Suprapubic skin (tissue), 4 donors: ENCODE measurements around the gene CAPN8. TPM values are rescaled to one million over a fixed set of nuclear protein-coding genes. Genes with fewer than 3 reads are reported as not detected.

Experiments used
- DNase-seq, 2 donors: peaks; one replicate each; pipeline ENCODE4 v3.0.0-alpha.2; 2019; ENCODE audit warnings: low spot score in 2 of 2
- H3K27ac ChIP-seq: fragments of 200-600 bp; sonication (generic); one replicate; pipeline ENCODE4 v1.5.1; 2019
- H3K27me3 ChIP-seq: fragments of 200-600 bp; sonication (generic); one replicate; pipeline ENCODE4 v1.5.1; 2019
- H3K36me3 ChIP-seq: fragments of 200-600 bp; sonication (generic); one replicate; pipeline ENCODE4 v1.5.1; 2019
- H3K4me1 ChIP-seq: fragments of 200-600 bp; sonication (generic); one replicate; pipeline ENCODE4 v1.5.1; 2019
- H3K4me3 ChIP-seq: fragments of 200-600 bp; sonication (generic); one replicate; pipeline ENCODE4 v1.5.1; 2019; ENCODE audit warnings: mild to moderate bottlenecking
- H3K9me3 ChIP-seq: fragments of 200-600 bp; sonication (generic); one replicate; pipeline ENCODE4 v1.5.1; 2019
- EP300 ChIP-seq: sonication (generic); formaldehyde crosslinking; IDR thresholded peaks from one replicate; pipeline ENCODE4 v1.6.1; 2017; ENCODE audit warnings: antibody characterized with exemption
- POLR2A ChIP-seq, 2 donors: fragments of 450-650 bp; IDR thresholded peaks; one replicate each; pipeline ENCODE4 v1.6.1; 2017; ENCODE audit warnings: antibody characterized with exemption in 2 of 2, mild to moderate bottlenecking in 2 of 2, moderate library complexity in 2 of 2
- POLR2AphosphoS5 ChIP-seq, 3 donors: sonication (generic); formaldehyde crosslinking; IDR thresholded peaks; one replicate each; pipeline ENCODE4 v1.6.1; 2017; ENCODE audit warnings: antibody characterized with exemption in 3 of 3
- WGBS: methylation state at CpG from one replicate; pipeline ENCODE4 v1.1.5; 2018; 5-methylcytosine and 5-hydroxymethylcytosine counted together
- total RNA-seq, 4 donors: library from RNA; depleted of rRNA; stranded (reverse); fragments of >200 nt; gene quantifications; one replicate each; pipeline ENCODE4 v1.1.0, GENCODE V29; 2016
- TF ChIP-seq, protein P1 (sequence below), 2 donors: fragments of 200-600 bp in 1 of 2; fragments of 450-650 bp in 1 of 2; sonication (generic) in 1 of 2; IDR thresholded peaks; one replicate each; pipeline ENCODE4 v1.5.1; 2016 to 2019; ENCODE audit warnings: antibody characterized with exemption in 2 of 2, mild to moderate bottlenecking in 1 of 2, moderate library complexity in 1 of 2

Gene CAPN8
- total RNA-seq, 4 donors from 2014 or later = 1.5 to 3.9 (median 2.7) TPM

- no peaks in the 10 kb centered on the region for H3K36me3 ChIP-seq
Measured at GRCh38 chr1:223706077-223706973, 40.8 kb upstream of the CAPN8 start.

DNA sequence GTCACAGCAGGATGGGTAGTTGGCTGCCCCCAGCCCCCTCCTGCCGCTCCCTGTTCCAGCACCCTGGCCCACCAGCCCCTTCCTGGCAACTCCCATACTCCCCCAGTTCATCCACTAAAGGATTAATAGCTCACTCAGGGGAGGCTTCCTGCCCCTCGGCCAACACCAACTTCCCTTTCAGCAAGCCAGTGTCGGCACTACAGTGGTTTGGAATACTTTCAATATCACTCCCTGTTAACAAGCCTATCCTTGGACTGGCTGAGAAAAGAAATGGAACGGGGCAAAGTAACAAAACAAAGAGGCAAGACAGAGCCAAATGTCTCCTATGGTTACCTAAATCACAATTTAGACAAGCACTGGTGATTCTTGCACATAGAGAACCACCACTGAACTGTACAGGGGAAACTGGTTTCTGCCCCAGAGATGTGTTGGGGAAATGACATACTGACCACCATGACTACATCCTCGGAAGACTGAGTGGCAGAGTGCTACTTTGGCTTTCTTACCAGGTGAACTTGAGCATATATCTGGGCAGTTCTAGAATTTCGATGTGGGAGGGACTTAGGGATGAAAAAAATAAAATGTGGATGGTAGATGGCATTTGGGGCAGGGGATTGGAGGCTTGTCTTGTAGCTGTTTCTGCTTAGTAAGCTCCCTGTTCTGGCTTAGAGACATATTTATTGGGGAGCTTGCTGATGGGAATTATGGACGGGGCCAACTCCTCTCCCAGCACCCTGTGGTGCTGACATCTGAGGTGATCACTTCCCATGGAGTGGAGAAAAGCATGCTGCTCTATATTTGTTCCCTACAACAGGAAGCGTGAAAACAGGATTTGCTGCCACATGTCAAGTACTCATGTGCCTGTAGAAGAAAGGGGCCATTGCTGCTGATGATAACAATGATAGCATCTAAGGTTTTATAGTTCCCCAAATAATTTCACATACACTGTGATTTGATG, 39.7 kb upstream of the CAPN8 start:
- Histone ChIP-seq H3K27me3 (no peaks in the 10 kb centered on the region), H3K27ac (peak overlapping the region; percentile 32), H3K9me3 (no peaks in the 10 kb centered on the region), H3K4me3 (no peak overlapping the region), H3K4me1 (peaks cover 51% of the 10 kb centered on the region), H3K36me3 (no peaks in the 10 kb centered on the region)
- no peak for TF ChIP-seq EP300
- no peak for TF ChIP-seq POLR2AphosphoS5 (IDR thresholded peaks at IDR 0.05)
- TF ChIP-seq POLR2A (IDR thresholded peaks at IDR 0.05) = no peak
- TF ChIP-seq, protein P1, sequence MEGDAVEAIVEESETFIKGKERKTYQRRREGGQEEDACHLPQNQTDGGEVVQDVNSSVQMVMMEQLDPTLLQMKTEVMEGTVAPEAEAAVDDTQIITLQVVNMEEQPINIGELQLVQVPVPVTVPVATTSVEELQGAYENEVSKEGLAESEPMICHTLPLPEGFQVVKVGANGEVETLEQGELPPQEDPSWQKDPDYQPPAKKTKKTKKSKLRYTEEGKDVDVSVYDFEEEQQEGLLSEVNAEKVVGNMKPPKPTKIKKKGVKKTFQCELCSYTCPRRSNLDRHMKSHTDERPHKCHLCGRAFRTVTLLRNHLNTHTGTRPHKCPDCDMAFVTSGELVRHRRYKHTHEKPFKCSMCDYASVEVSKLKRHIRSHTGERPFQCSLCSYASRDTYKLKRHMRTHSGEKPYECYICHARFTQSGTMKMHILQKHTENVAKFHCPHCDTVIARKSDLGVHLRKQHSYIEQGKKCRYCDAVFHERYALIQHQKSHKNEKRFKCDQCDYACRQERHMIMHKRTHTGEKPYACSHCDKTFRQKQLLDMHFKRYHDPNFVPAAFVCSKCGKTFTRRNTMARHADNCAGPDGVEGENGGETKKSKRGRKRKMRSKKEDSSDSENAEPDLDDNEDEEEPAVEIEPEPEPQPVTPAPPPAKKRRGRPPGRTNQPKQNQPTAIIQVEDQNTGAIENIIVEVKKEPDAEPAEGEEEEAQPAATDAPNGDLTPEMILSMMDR (IDR thresholded peaks at IDR 0.05) = no peak
- 53% methylated on average over 8 of the region's 8 CpGs for WGBS
- peak in 1 of 2 donors; percentile 69 for DNase-seq

More at GRCh38 chr1:223706077-223706973, 40.8 kb upstream of the CAPN8 start:
- no peak for DNase-seq
- no peak for TF ChIP-seq EP300
- TF ChIP-seq, protein P1 (IDR thresholded peaks at IDR 0.05) = no peak
- TF ChIP-seq POLR2A (IDR thresholded peaks at IDR 0.05) = no peak
- no peak for TF ChIP-seq POLR2AphosphoS5 (IDR thresholded peaks at IDR 0.05)
- Histone ChIP-seq H3K4me3 (no peak overlapping the region), H3K27me3 (no peaks in the 10 kb centered on the region), H3K27ac (peak overlapping the region; percentile 95), H3K9me3 (no peaks in the 10 kb centered on the region), H3K4me1 (peaks cover 40% of the 10 kb centered on the region)
- 65% methylated on average over 12 of the region's 12 CpGs for WGBS

DNA sequence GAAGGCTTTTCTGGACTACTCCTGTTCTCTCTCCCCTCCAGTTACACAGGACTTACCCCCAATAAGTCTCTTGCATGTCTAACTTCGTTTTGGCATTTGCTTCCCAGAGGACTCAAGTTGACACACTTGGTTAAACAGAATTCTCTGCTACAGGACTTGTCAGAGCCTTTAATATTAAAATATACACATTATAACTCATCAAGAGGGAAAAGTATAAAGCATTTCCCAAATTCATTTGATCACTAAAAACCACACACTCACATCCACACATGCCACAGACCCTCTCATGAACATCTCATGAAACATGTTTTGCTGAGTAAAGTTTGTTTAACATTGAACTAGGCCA, 38.1 kb upstream of the CAPN8 start:
- no peak for DNase-seq

DNA sequence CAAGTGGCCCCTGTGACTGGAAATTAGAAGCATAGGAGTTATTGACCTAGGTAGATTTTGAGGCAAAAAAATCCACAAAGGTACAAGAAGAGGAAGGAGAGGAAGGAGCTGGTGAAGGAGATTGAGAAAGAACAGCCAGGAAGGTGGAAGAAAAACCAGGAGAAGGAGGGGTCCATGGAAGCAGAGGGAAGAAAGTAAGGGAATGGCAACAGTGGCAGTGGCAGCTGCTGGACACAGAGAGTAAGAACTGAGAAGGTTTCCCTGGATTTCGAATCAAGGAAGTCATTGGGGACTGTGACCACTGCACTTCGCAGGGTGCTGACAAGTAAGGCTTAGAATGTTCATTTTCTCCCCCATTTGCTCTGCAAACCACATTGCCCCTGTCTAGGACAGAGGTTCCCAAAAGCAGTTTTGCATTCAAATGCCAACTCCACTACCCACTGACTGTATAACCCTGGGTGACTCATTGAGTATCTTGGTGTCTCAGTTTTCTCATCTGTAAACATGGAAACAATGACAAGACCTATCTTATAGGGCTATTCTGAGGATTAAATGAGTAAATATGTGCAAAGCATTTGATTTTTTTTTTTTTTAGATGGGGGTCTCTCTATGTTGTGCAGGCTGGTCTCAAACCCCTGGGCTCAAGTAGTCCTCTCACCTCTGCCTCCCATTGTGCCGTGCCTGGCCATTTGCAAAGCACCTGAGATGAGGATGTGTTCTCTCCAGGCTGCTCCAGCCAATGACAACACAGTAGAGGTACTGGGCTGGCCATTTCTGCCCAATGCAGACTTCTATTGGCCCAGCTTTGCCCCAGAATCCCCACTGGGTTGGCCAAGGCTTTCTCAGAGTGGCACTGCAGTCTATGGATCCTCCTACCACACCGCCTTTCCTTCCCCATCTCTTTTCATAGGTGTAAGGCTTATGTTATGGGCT, 37.5 kb upstream of the CAPN8 start:
- Histone ChIP-seq H3K4me1 (peaks cover 53% of the 10 kb centered on the region), H3K4me3 (no peak overlapping the region), H3K9me3 (no peaks in the 10 kb centered on the region), H3K27ac (no peak overlapping the region), H3K36me3 (no peaks in the 10 kb centered on the region), H3K27me3 (no peaks in the 10 kb centered on the region)
- WGBS = 89% methylated on average over 4 of the region's 4 CpGs
- no peak for DNase-seq
- TF ChIP-seq POLR2A (IDR thresholded peaks at IDR 0.05) (no peak), EP300 (no peak), POLR2AphosphoS5 (IDR thresholded peaks at IDR 0.05) (no peak)
- TF ChIP-seq, protein P1 (IDR thresholded peaks at IDR 0.05) = no peak

More for the DNA sequence above, 38.1 kb upstream of the CAPN8 start:
- Histone ChIP-seq H3K27me3 (no peaks in the 10 kb centered on the region), H3K9me3 (no peaks in the 10 kb centered on the region), H3K27ac (no peak overlapping the region), H3K36me3 (no peaks in the 10 kb centered on the region), H3K4me1 (peaks cover 56% of the 10 kb centered on the region), H3K4me3 (no peak overlapping the region)
- TF ChIP-seq POLR2A (IDR thresholded peaks at IDR 0.05) (no peak), POLR2AphosphoS5 (IDR thresholded peaks at IDR 0.05) (no peak), EP300 (no peak)
- TF ChIP-seq, protein P1 (IDR thresholded peaks at IDR 0.05) = no peak
- WGBS = 72% methylated on average over 1 of the region's 1 CpG
